ENCODE results near the gene SREBF1. TPM values are rescaled to one million over a fixed set of nuclear protein-coding genes. Genes with fewer than 3 reads are reported as not detected.

SREBF1 gene
- polyA plus RNA-seq, 1 of the 3 experiments (the other 2 are of a cell fraction), result 20.4 TPM

GRCh38 chr17:17796787-17797061 is 40.1 kb downstream of the SREBF1 start (continued):
- no peak for TF ChIP-seq USF2 (IDR thresholded peaks at IDR 0.05; ENCODE audit: borderline replicate concordance, low read depth, low read length)

- H4K20me1 ChIP-seq (ENCODE audit: insufficient read depth), result peaks cover 43% of the 10 kb centered on the region
- H3K27me3 ChIP-seq (ENCODE audit: insufficient read depth), result no peaks in the 10 kb centered on the region
- H3K9ac ChIP-seq, result no peak overlapping the region
- TF ChIP-seq MXI1 (IDR thresholded peaks at IDR 0.05; ENCODE audit: low read depth, low read length), result no peak
- no peak for TF ChIP-seq EP300 (IDR thresholded peaks at IDR 0.05; ENCODE audit: borderline replicate concordance in 1 of 2, low read depth in 1 of 2, low read length in 1 of 2)
- TF ChIP-seq MAX (IDR thresholded peaks at IDR 0.05; ENCODE audit: low read depth), result no peak
- TF ChIP-seq TEAD4 (IDR thresholded peaks at IDR 0.05; ENCODE audit: borderline replicate concordance, insufficient read depth), result no peak
- TF ChIP-seq USF1 (IDR thresholded peaks at IDR 0.05; ENCODE audit: borderline replicate concordance, low read depth), result no peak
- TF ChIP-seq GATA2 (CRISPR knock-in tag; IDR thresholded peaks at IDR 0.05), result no peak
- no peak for TF ChIP-seq SMC3 (IDR thresholded peaks at IDR 0.05; ENCODE audit: low read depth, low read length)
- no peak for TF ChIP-seq EZH2phosphoT487 (IDR thresholded peaks at IDR 0.05; ENCODE audit: borderline replicate concordance, low read depth)
- TF ChIP-seq TCF12 (IDR thresholded peaks at IDR 0.05), result no peak
- TF ChIP-seq YY1 (IDR thresholded peaks at IDR 0.05; ENCODE audit: low read depth), result no peak
- no peak for TF ChIP-seq TAF1 (IDR thresholded peaks at IDR 0.05; ENCODE audit: borderline replicate concordance, low read depth, low read length)
- TF ChIP-seq FOXJ3 (CRISPR knock-in tag; IDR thresholded peaks at IDR 0.05), result no peak
- TF ChIP-seq REST (IDR thresholded peaks at IDR 0.05; ENCODE audit: low read depth, low read length), result no peak
- no peak for TF ChIP-seq NRF1 (IDR thresholded peaks at IDR 0.05; ENCODE audit: low read depth, low read length)
- no peak for TF ChIP-seq ZBTB33 (IDR thresholded peaks at IDR 0.05; ENCODE audit: borderline replicate concordance, low read depth)
- TF ChIP-seq PBX3 (IDR thresholded peaks at IDR 0.05), result no peak
- no peaks in the 10 kb centered on the region for H3K9me2 ChIP-seq
- no peaks in the 10 kb centered on the region for H3F3A ChIP-seq (replicated peaks; ENCODE audit: insufficient read depth)
- ChIA-PET POLR2A (no interaction called here), CTCF (interaction anchor here (0.6 to 2.7 kb wide), 2 partner anchors 16 to 103 kb away, joined by 3 to 14 read pairs; no protein-coding TSS in a partner anchor)
- peaks cover 0 to 55% of the 10 kb centered on the region in 2 experiments for H3K36me3 ChIP-seq (replicated peaks in 1 of 2; ENCODE audit: control insufficient read depth in 1 of 2, insufficient read depth in 2 of 2, low read length in 1 of 2)
- H3K9me3 ChIP-seq, result no peaks in the 10 kb centered on the region
- H3K4me3 ChIP-seq (ENCODE audit: low read depth in 2 of 2, low read length in 1 of 2), result no peak overlapping the region
- peaks cover 15 to 49% of the 10 kb centered on the region in 2 experiments; a peak in 3 of 4 replicates for H3K4me1 ChIP-seq (ENCODE audit: control insufficient read depth in 1 of 2, insufficient read depth in 2 of 2, low read depth in 1 of 2, low read length in 1 of 2)
- WGBS (ENCODE audit: low lambda C conversion rate), result 96% methylated on average over 18 of the region's 40 CpGs
- H3K79me2 ChIP-seq (ENCODE audit: insufficient read depth), result peaks cover 5% of the 10 kb centered on the region; the same call in 1 of the 2 replicates
- no peak overlapping the region for H2AFZ ChIP-seq (ENCODE audit: low read depth)
- H3K27ac ChIP-seq (ENCODE audit: low read depth in 2 of 2, low read length in 1 of 2), result peak overlapping the region in 1 of 2 experiments; percentile 9; a peak in 1 of 4 replicates
- DNase-seq, result no peak
- H3K4me2 ChIP-seq, result no peak overlapping the region
Observed at GRCh38 chr17:17795946-17796786, 40.6 kb downstream of the SREBF1 start.
